Measurements from ENCODE around the gene DDX24.

Gene DDX24

GRCh38 chr14:94115058-94115591 is 34.1 kb upstream of the DDX24 start:
- DNase-seq (ENCODE audit: extremely low read depth in 1 of 2, low read depth in 1 of 2): no peak

GRCh38 chr14:94114589-94115057 is 33.6 kb upstream of the DDX24 start:
- no peak for DNase-seq (ENCODE audit: extremely low read depth in 1 of 2, low read depth in 1 of 2)

- DNase-seq (ENCODE audit: extremely low read depth in 1 of 2, low read depth in 1 of 2): no peak
Observed at GRCh38 chr14:94113908-94114588, 33.0 kb upstream of the DDX24 start.

- no peak for DNase-seq (ENCODE audit: extremely low read depth in 1 of 2, low read depth in 1 of 2)
Observed at GRCh38 chr14:94113490-94113889, 32.5 kb upstream of the DDX24 start.

GRCh38 chr14:94113073-94113472 is 32.1 kb upstream of the DDX24 start:
- DNase-seq (ENCODE audit: extremely low read depth in 1 of 2, low read depth in 1 of 2): no peak

GRCh38 chr14:94112513-94113063 is 31.6 kb upstream of the DDX24 start:
- no peak for DNase-seq (ENCODE audit: extremely low read depth in 1 of 2, low read depth in 1 of 2)

- no peak for DNase-seq (ENCODE audit: extremely low read depth in 1 of 2, low read depth in 1 of 2)
Observed at GRCh38 chr14:94111276-94112095, 30.5 kb upstream of the DDX24 start.

GRCh38 chr14:94110552-94111181 is 29.7 kb upstream of the DDX24 start, which contains the start of gene IFI27:
Gene IFI27 (plus strand): TSS chr14:94110736.
- DNase-seq (ENCODE audit: extremely low read depth in 1 of 2, low read depth in 1 of 2): no peak

GRCh38 chr14:94109915-94110250 is 28.9 kb upstream of the DDX24 start:
- no peak for DNase-seq (ENCODE audit: extremely low read depth in 1 of 2, low read depth in 1 of 2)

GRCh38 chr14:94104731-94105130 is 23.7 kb upstream of the DDX24 start:
- no peak for DNase-seq (ENCODE audit: extremely low read depth in 1 of 2, low read depth in 1 of 2)

- DNase-seq (ENCODE audit: extremely low read depth in 1 of 2, low read depth in 1 of 2): no peak
Observed at GRCh38 chr14:94103554-94104150, 22.6 kb upstream of the DDX24 start.

GRCh38 chr14:94102768-94103482 is 21.9 kb upstream of the DDX24 start:
- DNase-seq (ENCODE audit: extremely low read depth in 1 of 2, low read depth in 1 of 2): no peak

- no peak for DNase-seq (ENCODE audit: extremely low read depth in 1 of 2, low read depth in 1 of 2)
Observed at GRCh38 chr14:94101748-94102147, 20.7 kb upstream of the DDX24 start.

GRCh38 chr14:94100847-94101246 is 19.8 kb upstream of the DDX24 start:
- no peak for DNase-seq (ENCODE audit: extremely low read depth in 1 of 2, low read depth in 1 of 2)

- no peak for DNase-seq (ENCODE audit: extremely low read depth in 1 of 2, low read depth in 1 of 2)
Observed at GRCh38 chr14:94099006-94099405, 18.0 kb upstream of the DDX24 start.

- no peak for DNase-seq (ENCODE audit: extremely low read depth in 1 of 2, low read depth in 1 of 2)
Observed at GRCh38 chr14:94098326-94098992, 17.5 kb upstream of the DDX24 start.

GRCh38 chr14:94097091-94097490 is 16.1 kb upstream of the DDX24 start:
- DNase-seq (ENCODE audit: extremely low read depth in 1 of 2, low read depth in 1 of 2): no peak

- no peak for DNase-seq (ENCODE audit: extremely low read depth in 1 of 2, low read depth in 1 of 2)
Observed at GRCh38 chr14:94093418-94093817, 12.4 kb upstream of the DDX24 start.

GRCh38 chr14:94089479-94089878 is 8.5 kb upstream of the DDX24 start:
- DNase-seq (ENCODE audit: extremely low read depth in 1 of 2, low read depth in 1 of 2): no peak

- DNase-seq (ENCODE audit: extremely low read depth in 1 of 2, low read depth in 1 of 2): no peak
Observed at GRCh38 chr14:94088516-94088915, 7.5 kb upstream of the DDX24 start.
